Measurements from ENCODE around the gene UBE2K. TPM values are rescaled to one million over a fixed set of nuclear protein-coding genes. Genes with fewer than 3 reads are reported as not detected.
"Not testable (repeated sequence)": the region's sequence is repeated elsewhere in the genome, so short reads cannot be mapped to it uniquely, and the experiment has no call there.

Gene UBE2K
- total and polyA plus RNA-seq, 2 of the 13 experiments (the other 11 are each of a cell fraction or from before 2014, with no cell fraction given) = 36.2 to 81.0 TPM

DNA sequence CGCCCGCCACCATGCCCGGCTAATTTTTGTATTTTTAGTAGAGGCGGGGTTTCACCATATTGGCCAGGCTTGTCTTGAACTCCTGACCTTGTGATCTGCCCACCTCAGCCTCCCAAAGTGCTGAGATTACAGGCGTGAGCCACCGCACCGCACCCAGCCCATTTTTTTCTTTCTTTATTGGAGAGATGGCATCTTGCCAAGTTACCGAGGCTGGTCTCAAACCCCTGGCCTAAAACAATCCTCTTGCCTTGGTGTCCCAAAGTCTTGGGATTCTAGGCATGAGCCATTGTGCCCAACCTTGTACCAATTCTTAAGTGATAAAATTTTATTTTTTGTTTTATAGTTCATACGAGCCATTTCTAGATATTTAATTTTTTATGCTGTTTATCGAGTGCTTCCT lies 41.7 kb downstream of the UBE2K start:
- Histone ChIP-seq H3K36me3 (replicated peaks in 1 of 2; ENCODE audit: control insufficient read depth in 1 of 2, insufficient read depth in 2 of 2, low read length in 2 of 2) (peaks cover 4 to 18% of the 10 kb centered on the region in 2 experiments; a peak in 4 of 5 replicates), H3K79me2 (ENCODE audit: insufficient read depth, low read length) (peaks cover 45% of the 10 kb centered on the region)
- H3K9ac ChIP-seq (ENCODE audit: insufficient read depth, low read depth, low read length); H3K27me3 ChIP-seq (ENCODE audit: control insufficient read depth in 1 of 2, insufficient read depth in 2 of 2, low read length in 2 of 2); ATAC-seq; CTCF ChIA-PET (ENCODE audit: low intra/inter-chr PET ratio, low total read pairs); POLR2A ChIA-PET; in situ Hi-C loops (cut with HindIII; ENCODE audit: extremely low pct_ligation_motif_present, low pct_unique_long_range_greater_than_20kb); BruUV-seq (replicated peaks); H3K27ac ChIP-seq (ENCODE audit: extremely low read length, insufficient read depth, low read length); H3K4me2 ChIP-seq (ENCODE audit: low read depth, low read length); DNase-seq (ENCODE audit: low spot score); FAIRE-seq; H3K4me3 ChIP-seq (replicated peaks in 1 of 3; ENCODE audit: insufficient read depth in 1 of 3, low read depth in 2 of 3, low read length in 3 of 3); H3K4me1 ChIP-seq (ENCODE audit: insufficient read depth, low read length); H4K20me1 ChIP-seq (ENCODE audit: insufficient read depth, low read length); H3K9me3 ChIP-seq (ENCODE audit: low read length); intact Hi-C loops (cut with micrococcal nuclease; ENCODE audit: unreplicated experiment); H2AFZ ChIP-seq (ENCODE audit: low read length): not testable (repeated sequence)
- WGBS (ENCODE audit: low lambda C conversion rate) = 98% methylated on average over 10 of the region's 10 CpGs

DNA sequence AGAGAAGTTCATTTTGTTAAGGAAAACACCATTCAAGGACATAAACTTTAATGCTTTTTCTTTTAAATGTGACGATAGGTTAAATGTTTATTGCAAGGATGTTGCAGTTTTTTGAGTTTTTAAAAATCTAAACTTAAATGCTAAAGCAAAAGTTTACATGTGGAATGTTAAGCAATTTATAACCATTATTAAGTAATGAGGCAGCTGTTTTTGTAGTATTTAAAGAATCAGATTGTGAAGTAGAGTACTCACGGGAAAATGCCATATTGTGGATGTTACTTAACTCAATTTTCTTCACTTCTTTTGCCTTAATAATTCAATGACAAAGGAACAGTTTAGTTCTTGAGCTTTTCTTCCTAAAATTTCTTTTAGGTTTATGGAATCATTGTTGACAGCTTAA lies 43.5 kb downstream of the UBE2K start:
- DNase-seq (ENCODE audit: low spot score) = no peak
- ChIA-PET CTCF (ENCODE audit: low intra/inter-chr PET ratio, low total read pairs) (no interaction called here), POLR2A (no interaction called here)
- TF ChIP-seq RARG (CRISPR knock-in tag; IDR thresholded peaks at IDR 0.05; ENCODE audit: low read depth) (no peak), ZNF589 (CRISPR knock-in tag; conservative IDR thresholded peaks at IDR 0.05) (no peak)
- TF ChIP-seq, protein P1, sequence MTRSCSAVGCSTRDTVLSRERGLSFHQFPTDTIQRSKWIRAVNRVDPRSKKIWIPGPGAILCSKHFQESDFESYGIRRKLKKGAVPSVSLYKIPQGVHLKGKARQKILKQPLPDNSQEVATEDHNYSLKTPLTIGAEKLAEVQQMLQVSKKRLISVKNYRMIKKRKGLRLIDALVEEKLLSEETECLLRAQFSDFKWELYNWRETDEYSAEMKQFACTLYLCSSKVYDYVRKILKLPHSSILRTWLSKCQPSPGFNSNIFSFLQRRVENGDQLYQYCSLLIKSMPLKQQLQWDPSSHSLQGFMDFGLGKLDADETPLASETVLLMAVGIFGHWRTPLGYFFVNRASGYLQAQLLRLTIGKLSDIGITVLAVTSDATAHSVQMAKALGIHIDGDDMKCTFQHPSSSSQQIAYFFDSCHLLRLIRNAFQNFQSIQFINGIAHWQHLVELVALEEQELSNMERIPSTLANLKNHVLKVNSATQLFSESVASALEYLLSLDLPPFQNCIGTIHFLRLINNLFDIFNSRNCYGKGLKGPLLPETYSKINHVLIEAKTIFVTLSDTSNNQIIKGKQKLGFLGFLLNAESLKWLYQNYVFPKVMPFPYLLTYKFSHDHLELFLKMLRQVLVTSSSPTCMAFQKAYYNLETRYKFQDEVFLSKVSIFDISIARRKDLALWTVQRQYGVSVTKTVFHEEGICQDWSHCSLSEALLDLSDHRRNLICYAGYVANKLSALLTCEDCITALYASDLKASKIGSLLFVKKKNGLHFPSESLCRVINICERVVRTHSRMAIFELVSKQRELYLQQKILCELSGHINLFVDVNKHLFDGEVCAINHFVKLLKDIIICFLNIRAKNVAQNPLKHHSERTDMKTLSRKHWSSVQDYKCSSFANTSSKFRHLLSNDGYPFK (CRISPR knock-in tag; IDR thresholded peaks at IDR 0.05; ENCODE audit: borderline replicate concordance) = no peak
- no peak for ATAC-seq
- in situ Hi-C loops (cut with HindIII; ENCODE audit: extremely low pct_ligation_motif_present, low pct_unique_long_range_greater_than_20kb) = no loop called here
- Histone ChIP-seq H3K4me1 (ENCODE audit: insufficient read depth, low read length) (no peaks in the 10 kb centered on the region), H4K20me1 (ENCODE audit: insufficient read depth, low read length) (no peaks in the 10 kb centered on the region; the same call in 1 of the 2 replicates), H3K4me2 (ENCODE audit: low read depth, low read length) (no peak overlapping the region), H3K27me3 (ENCODE audit: control insufficient read depth in 1 of 2, insufficient read depth in 2 of 2, low read length in 2 of 2) (no peaks in the 10 kb centered on the region), H3K9ac (ENCODE audit: insufficient read depth, low read depth, low read length) (no peak overlapping the region), H3K27ac (ENCODE audit: extremely low read length, insufficient read depth, low read length) (no peak overlapping the region), H2AFZ (ENCODE audit: low read length) (no peak overlapping the region), H3K36me3 (replicated peaks in 1 of 2; ENCODE audit: control insufficient read depth in 1 of 2, insufficient read depth in 2 of 2, low read length in 2 of 2) (peaks cover 8 to 24% of the 10 kb centered on the region in 2 experiments; a peak in 4 of 5 replicates), H3K79me2 (ENCODE audit: insufficient read depth, low read length) (peaks cover 34% of the 10 kb centered on the region), H3K4me3 (replicated peaks in 1 of 3; ENCODE audit: insufficient read depth in 1 of 3, low read depth in 2 of 3, low read length in 3 of 3) (no peak overlapping the region), H3K9me3 (ENCODE audit: low read length) (no peaks in the 10 kb centered on the region)
- no peak for FAIRE-seq
- WGBS (ENCODE audit: low lambda C conversion rate) = 98% methylated on average over 2 of the region's 2 CpGs
- no TSS peak for BruUV-seq (replicated peaks)
- intact Hi-C loops (cut with micrococcal nuclease; ENCODE audit: unreplicated experiment) = no loop called here

All from HepG2 (cell line).